Uterus (tissue), 2 donors: ENCODE results near the gene NFIA.

Experiments used
- CTCF ChIP-seq, 4 experiments: fragments of 200-600 bp in 2 of 4; fragments of 450-650 bp in 2 of 4; sonication (generic) in 2 of 4; IDR thresholded peaks; one replicate each; pipeline ENCODE4 v1.5.1; 2016 to 2019; ENCODE audit warnings: antibody characterized with exemption in 4 of 4, mild to moderate bottlenecking in 2 of 4, moderate library complexity in 1 of 4
- POLR2A ChIP-seq, 2 donors: fragments of 450-650 bp; IDR thresholded peaks; one replicate each; pipeline ENCODE4 v1.6.1; 2016; ENCODE audit warnings: antibody characterized with exemption in 2 of 2, mild to moderate bottlenecking in 1 of 2, moderate library complexity in 1 of 2

DNA sequence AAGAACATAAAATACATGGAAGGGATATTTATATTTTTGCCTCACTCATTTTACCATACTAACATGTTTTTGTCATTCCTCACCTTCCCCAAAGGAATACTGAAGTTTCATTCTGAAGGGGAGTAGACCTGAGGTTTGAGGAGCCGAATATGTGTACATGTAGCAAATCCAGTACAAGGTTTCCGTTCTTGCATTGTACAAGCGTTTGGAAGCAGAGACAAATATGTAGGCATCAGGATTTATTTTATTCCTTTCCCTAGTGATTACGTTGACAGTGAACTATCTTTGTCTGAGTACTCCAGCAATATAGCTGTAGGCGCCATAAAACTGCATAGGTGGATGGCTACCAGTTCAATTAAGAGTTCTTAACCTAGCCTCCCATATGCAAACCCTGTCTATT is 191.5 kb downstream of the NFIA start:
- TF ChIP-seq CTCF (IDR thresholded peaks at IDR 0.05) = no peak
- TF ChIP-seq POLR2A (IDR thresholded peaks at IDR 0.05) = no peak
